ENCODE measurements around the gene SLBP. TPM values are rescaled to one million over a fixed set of nuclear protein-coding genes. Genes with fewer than 3 reads are reported as not detected.

The SLBP gene
- 177 and 183 TPM in 2 replicates for total RNA-seq (2014; rRNA removed; shearing (Covaris generic))

DNA sequence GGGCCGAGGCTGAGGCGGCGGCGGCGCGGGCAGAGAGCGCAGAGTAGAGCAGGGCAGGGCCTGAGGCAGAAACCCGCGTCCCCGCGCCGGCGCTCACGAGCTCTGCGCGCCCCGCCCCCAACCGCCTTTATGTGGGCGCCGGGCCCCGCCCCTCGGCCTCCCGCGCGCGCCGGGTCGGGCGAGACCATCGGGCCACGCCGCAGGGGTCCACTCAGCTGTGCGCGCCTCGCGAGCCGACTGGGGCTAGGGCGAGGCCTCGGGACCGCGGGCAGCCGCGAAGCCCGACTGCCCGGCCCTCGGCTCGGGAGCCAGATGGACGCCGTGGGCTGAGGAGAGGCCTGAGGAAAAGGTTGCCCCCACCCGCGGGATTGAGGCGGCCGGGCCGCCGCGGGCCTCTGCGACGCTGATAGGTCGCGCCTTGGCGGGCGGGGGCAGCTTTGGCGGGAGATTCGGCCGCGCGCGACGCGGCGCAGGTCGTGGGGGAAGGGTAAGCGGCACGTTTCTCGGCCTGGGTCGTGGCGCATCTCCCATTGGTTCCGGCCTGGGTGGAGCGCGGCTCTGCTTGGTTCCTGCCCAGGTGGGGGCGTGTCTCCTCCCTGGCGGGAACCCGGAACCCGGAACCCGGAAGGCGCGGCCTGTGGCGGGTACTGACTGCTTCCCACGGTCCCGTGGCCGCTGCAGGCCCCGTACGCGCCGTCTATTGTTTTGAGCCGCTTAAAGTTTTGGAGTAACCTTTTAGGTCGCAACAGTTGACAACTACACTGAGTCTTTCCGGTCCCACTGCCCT lies at the start of gene SLBP:
Gene SLBP (minus strand): TSS at position 104 of the 787 bp plus-strand sequence. CDS start 131 bp downstream, outside the sequence.
- DNase-seq = peak; percentile 94 to 96
- Histone ChIP-seq H3K36me3 (peaks cover 20% of the 10 kb centered on the region), H3K9me3 (replicated peaks) (no peaks in the 10 kb centered on the region), H3K4me3 (peak within 1 kb of the TSS; percentile 66), H3K4me1 (peaks cover 9% of the 10 kb centered on the region; the same call in 1 of the 2 replicates), H3K27ac (peak within 1 kb of the TSS; percentile 95), H3K27me3 (no peaks in the 10 kb centered on the region)

- Histone ChIP-seq H3K9me3 (replicated peaks) (no peaks in the 10 kb centered on the region), H3K27ac (no peak overlapping the region), H3K27me3 (peaks cover 7% of the 10 kb centered on the region), H3K4me1 (peaks cover 32% of the 10 kb centered on the region), H3K36me3 (no peaks in the 10 kb centered on the region), H3K4me3 (no peak overlapping the region)
- DNase-seq = no peak
Measured at GRCh38 chr4:1761130-1761689, 49.1 kb upstream of the SLBP start.

- Histone ChIP-seq H3K27ac (no peak overlapping the region), H3K9me3 (replicated peaks) (no peaks in the 10 kb centered on the region), H3K4me3 (no peak overlapping the region), H3K36me3 (no peaks in the 10 kb centered on the region), H3K4me1 (peaks cover 32% of the 10 kb centered on the region), H3K27me3 (0 out of 2 replicates have a peak, but pooled peaks cover 3% of the 10 kb centered on the region)
- no peak for DNase-seq
Measured at GRCh38 chr4:1760521-1761071, 48.5 kb upstream of the SLBP start.

DNA sequence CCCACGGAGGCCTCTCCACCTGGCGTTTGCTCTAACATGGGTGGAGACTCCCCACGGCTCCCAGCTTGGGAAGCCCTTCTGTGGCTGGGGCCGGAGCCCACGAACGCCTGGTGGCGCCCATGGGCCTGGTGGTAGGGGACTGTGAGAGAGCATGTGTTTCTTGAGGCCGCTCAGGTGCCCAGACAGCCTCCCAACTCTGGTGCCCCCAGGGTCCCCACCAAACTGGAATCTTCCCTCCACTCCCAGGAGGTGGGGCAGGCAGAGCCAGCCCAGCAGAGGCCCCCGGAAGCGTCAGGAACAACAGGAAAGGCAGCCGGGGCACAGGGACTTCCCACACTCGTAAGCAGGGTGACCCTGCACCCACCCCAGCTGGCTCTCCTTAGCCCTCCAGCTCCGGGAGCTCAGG lies 47.7 kb upstream of the SLBP start:
- no peaks in the 10 kb centered on the region for H3K27me3 ChIP-seq
- H3K4me3 ChIP-seq = peak overlapping the region; percentile 10; the same call in 1 of the 2 replicates
- peak; percentile 59 to 71 for DNase-seq
- peaks cover 37% of the 10 kb centered on the region for H3K4me1 ChIP-seq
- no peaks in the 10 kb centered on the region for H3K36me3 ChIP-seq
- H3K27ac ChIP-seq = peak overlapping the region; percentile 59
- no peaks in the 10 kb centered on the region for H3K9me3 ChIP-seq (replicated peaks)

DNA sequence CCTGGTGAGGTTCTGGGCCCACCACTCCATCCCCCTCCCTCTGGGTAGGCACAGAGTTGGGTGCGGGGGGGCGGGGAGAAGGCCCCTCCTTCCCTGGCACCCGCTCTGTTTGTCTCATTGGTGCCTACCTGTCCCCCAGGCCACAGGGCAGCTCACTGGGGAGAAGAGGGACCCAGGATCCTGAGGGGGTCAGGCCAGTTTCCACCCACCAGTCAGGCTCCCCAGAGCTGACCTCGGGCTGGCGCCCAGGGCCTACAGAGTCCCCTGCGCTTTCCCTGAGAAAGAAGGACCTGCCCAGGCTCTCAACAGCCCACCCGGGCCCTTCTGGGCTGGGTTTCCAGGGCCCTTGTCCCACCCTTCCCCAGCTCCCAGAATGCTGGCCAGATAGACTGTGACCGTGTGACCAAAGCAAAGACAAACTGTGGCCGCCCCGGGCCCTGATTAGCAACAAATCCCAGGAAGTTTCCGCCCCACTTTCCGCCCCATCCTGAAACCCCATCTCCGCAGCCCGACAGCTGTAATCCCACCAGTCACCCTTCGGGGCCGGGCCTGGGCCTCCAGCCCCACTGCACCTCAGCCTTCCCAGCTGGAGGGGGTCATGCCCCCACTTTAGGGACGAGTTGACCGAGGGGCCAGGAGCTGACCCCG lies 47.2 kb upstream of the SLBP start:
- Histone ChIP-seq H3K27me3 (no peaks in the 10 kb centered on the region), H3K4me1 (peaks cover 42% of the 10 kb centered on the region), H3K27ac (peak overlapping the region; percentile 59), H3K36me3 (no peaks in the 10 kb centered on the region), H3K9me3 (replicated peaks) (no peaks in the 10 kb centered on the region), H3K4me3 (peak overlapping the region; percentile 10; the same call in 1 of the 2 replicates)
- DNase-seq = peak; percentile 87 to 92

DNA sequence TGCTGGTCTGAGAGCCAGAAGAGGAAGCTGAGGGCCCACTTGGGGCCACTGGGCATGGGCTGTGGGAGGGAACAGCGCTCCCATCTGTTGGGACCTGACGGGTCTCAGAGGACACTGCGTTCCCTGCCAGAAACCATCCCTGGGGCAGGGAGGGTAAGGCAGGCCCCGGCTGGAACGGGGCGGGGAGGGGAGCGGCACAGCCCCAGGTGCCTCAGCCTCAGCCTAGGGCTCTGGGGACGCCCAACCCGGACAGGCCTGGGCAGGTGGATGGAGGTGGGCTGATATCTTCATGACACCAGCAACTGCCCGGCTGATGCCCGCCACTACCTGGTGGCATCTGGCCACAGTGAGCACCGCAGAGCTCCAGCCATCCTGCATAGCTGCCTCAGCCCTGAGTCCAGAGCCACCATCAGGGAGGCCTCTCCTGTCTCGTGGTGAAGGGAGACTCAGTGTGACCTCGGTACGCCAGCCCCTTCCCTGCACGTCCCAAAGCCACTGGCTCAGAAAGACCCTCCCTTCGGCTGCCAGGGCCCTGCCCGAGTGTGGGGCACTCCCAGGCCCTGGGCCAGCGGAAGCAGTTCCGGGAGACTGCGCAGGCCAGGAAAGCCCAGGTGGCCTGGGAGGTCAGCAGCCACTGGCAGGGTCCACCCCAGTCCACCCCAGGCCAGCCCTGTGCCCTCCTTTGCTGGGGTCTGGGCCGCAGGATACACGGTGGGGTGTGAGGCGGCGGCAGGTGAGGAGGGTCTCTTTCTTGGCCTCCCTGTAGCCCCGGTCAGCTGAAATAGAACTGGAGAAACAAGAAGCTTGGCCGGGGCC lies 46.4 kb upstream of the SLBP start:
- Histone ChIP-seq H3K36me3 (no peaks in the 10 kb centered on the region), H3K9me3 (replicated peaks) (no peaks in the 10 kb centered on the region), H3K4me1 (peaks cover 46% of the 10 kb centered on the region), H3K27me3 (no peaks in the 10 kb centered on the region), H3K4me3 (no peak overlapping the region), H3K27ac (peak overlapping the region; percentile 59)
- DNase-seq = no peak

- DNase-seq = no peak
- no peaks in the 10 kb centered on the region for H3K27me3 ChIP-seq
- no peaks in the 10 kb centered on the region for H3K36me3 ChIP-seq
- H3K4me1 ChIP-seq = peaks cover 50% of the 10 kb centered on the region
- no peaks in the 10 kb centered on the region for H3K9me3 ChIP-seq (replicated peaks)
- H3K4me3 ChIP-seq = no peak overlapping the region
- H3K27ac ChIP-seq = no peak overlapping the region
Measured at GRCh38 chr4:1757836-1758235, 45.7 kb upstream of the SLBP start.

DNA sequence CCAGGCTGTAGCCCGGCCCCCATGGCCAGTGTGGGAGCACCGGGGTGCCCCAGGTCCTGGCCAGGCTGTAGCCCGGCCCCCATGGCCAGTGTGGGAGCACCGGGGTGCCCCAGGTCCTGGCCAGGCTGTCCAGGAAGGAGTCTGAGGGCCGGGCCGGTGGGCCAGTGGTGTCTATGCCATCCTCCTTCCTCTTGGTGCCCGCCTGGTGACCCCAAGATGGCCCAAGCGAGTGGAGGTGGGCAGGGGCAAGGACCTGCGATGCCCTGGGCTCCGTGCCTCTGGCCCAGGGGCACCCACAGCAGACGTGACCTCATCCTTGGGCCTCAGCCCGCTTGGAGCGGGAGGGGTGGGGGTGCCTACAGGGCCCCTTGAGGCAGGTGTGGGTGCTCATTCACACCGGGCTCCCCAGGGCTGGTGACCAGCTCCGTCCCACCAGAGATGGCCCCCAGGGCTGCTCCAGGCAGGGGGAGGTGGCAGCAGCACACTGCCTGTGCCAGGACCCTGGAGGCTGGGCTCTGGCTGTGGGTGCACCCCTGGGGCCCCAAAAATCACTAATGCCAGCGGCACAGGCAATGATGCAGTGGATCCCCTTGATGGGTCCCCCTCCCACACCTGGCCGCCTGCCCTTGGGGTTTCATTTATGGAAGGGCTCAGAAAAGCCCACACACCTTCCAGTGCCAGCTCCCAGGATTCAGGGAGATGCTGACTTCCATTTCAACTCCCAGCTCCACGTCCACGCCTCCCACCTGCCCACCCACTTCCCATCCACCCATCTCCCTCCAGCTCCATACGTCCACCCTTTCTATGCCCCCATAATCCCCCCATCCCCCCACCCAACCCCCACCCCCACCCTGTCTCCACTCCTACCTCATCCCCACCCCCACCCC lies 45.0 kb upstream of the SLBP start:
- H3K27ac ChIP-seq = no peak overlapping the region
- no peaks in the 10 kb centered on the region for H3K9me3 ChIP-seq (replicated peaks)
- H3K4me3 ChIP-seq = no peak overlapping the region
- H3K4me1 ChIP-seq = peaks cover 55% of the 10 kb centered on the region
- H3K27me3 ChIP-seq = no peaks in the 10 kb centered on the region
- no peak for DNase-seq
- H3K36me3 ChIP-seq = no peaks in the 10 kb centered on the region

DNA sequence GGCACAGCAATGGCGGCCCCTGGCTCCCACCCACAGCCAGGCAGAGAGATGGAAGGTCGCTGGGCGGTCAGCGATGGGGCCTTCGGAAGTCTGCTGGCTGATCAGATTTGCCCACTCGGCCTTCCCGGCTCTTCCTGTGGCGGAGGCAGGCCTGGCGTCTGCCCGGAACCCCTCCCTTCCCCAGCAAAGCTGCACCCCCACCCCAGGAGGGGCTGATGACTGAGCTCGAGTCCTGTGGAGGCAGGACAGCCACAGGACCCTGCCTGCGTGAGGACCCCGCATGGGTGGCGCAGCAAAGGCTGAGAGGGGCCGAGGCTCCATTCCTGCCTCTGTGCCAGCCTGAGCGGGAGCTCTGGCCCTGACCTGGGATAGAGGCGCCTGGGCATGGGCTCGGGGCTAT lies 44.0 kb upstream of the SLBP start:
- no peaks in the 10 kb centered on the region for H3K36me3 ChIP-seq
- H3K4me1 ChIP-seq = peaks cover 61% of the 10 kb centered on the region
- no peak for DNase-seq
- no peaks in the 10 kb centered on the region for H3K9me3 ChIP-seq (replicated peaks)
- H3K27me3 ChIP-seq = no peaks in the 10 kb centered on the region
- no peak overlapping the region for H3K27ac ChIP-seq
- H3K4me3 ChIP-seq = no peak overlapping the region

DNA sequence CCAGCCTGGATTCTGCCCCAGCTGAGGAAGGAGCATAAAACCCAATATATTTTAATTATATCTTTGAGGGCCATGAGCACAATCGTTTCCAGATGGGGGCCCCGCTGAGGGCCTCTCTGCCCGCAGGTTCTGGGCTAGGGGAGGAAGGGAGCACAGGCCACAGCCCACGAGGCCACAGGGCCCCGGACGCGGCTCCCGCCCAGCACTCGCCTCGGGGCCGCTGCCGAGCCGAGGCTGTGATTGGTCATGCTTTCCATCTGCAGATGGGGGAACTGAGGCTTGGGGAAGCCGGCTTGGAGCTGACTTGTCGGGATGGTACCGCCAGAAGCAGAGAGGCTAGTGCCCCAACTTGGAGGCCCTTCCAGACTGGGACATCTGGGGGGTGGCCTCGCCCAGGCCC lies 43.2 kb upstream of the SLBP start:
- no peak for DNase-seq
- H3K4me1 ChIP-seq = peaks cover 53% of the 10 kb centered on the region
- H3K36me3 ChIP-seq = no peaks in the 10 kb centered on the region
- H3K9me3 ChIP-seq (replicated peaks) = no peaks in the 10 kb centered on the region
- H3K27me3 ChIP-seq = no peaks in the 10 kb centered on the region
- H3K4me3 ChIP-seq = no peak overlapping the region
- no peak overlapping the region for H3K27ac ChIP-seq

- DNase-seq = peak; percentile 89 to 92
- Histone ChIP-seq H3K27me3 (no peaks in the 10 kb centered on the region), H3K9me3 (replicated peaks) (no peaks in the 10 kb centered on the region), H3K36me3 (no peaks in the 10 kb centered on the region), H3K27ac (peak overlapping the region; percentile 18), H3K4me3 (no peak overlapping the region), H3K4me1 (peaks cover 44% of the 10 kb centered on the region)
Measured at GRCh38 chr4:1754336-1754735, 42.2 kb upstream of the SLBP start.

DNA sequence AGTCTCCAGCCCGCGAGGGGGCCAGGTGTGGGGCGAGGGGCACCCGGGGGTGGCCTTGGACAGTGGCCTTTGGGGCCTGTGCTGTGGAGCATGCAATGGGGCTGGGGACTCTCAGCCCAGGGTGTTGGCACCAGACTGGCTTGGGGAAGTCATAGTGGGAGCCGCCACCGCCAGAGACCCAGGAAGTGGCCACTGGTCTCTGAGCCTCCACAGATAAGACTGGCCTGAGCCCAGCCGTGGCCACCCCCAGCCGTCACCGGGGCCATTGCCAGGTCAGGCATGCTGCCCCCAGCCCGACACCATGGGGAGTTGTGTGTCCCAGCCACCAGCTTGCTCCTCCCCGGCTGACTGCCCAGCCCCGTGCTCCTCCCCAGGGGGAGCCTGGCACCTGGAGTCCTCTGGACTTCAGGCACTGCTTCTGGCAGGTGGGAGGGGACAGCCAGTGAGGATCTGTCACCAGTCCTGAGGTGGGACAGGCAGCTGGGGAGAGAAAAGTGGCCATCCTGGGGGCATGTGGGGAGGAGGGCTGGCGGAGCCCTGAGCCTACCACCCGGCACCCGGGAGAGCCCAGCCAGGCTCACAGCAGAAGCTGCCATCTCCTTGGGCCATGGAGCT lies 41.7 kb upstream of the SLBP start:
- DNase-seq = no peak

DNA sequence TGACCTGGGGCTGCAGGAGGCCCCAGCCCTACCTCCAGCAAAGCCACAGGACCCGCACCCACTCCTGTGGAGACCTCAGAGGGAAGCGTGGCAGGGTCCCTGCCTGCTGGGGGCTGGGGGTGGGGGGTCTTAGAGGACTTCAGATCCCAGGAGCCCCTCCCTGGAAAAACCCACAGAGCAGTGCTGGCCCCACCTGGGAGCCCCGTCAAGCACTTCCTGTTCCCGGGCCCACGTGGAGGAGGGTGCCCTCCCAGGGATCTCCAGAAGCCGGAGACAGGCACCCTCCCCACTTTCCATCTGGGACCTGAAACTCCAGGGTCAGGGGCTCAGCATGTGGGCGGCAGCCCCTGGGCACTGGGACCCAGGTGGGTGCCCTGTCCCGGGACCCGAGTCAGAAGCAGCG lies 41.2 kb upstream of the SLBP start:
- Histone ChIP-seq H3K27ac (no peak overlapping the region), H3K36me3 (no peaks in the 10 kb centered on the region), H3K4me3 (no peak overlapping the region), H3K9me3 (replicated peaks) (no peaks in the 10 kb centered on the region), H3K4me1 (peaks cover 35% of the 10 kb centered on the region), H3K27me3 (no peaks in the 10 kb centered on the region)
- DNase-seq = no peak

More for the DNA sequence above, 41.7 kb upstream of the SLBP start:
- peak overlapping the region; percentile 18 for H3K27ac ChIP-seq
- H3K36me3 ChIP-seq = no peaks in the 10 kb centered on the region
- H3K27me3 ChIP-seq = no peaks in the 10 kb centered on the region
- no peak overlapping the region for H3K4me3 ChIP-seq
- no peaks in the 10 kb centered on the region for H3K9me3 ChIP-seq (replicated peaks)
- peaks cover 38% of the 10 kb centered on the region for H3K4me1 ChIP-seq
